Bronchial epithelial cell (primary cell): ENCODE results near the gene ZNF565. TPM values are rescaled to one million over a fixed set of nuclear protein-coding genes. Genes with fewer than 3 reads are reported as not detected.
"Not testable (repeated sequence)": the region's sequence is repeated elsewhere in the genome, so short reads cannot be mapped to it uniquely, and the experiment has no call there.

Source experiments
- DNase-seq: peaks from one replicate; pipeline ENCODE4 v3.0.0-alpha.2; 2010; ENCODE audit warnings: low read depth
- FAIRE-seq: peaks from 2 replicates; lab custom pipeline; 2011; peaks lifted over from hg19 to GRCh38; lab: Jason Lieb, UNC
- H3K27me3 ChIP-seq: 2 replicates; pipeline ENCODE4 v1.5.1; 2011; ENCODE audit warnings: low read length; ENCODE audit not compliant: control insufficient read depth, insufficient read depth
- H3K36me3 ChIP-seq: 2 replicates; pipeline ENCODE4 v1.5.1; 2011; ENCODE audit warnings: low read length; ENCODE audit not compliant: control insufficient read depth, insufficient read depth
- H3K4me3 ChIP-seq: 2 replicates; pipeline ENCODE4 v1.5.1; 2011; ENCODE audit warnings: mild to moderate bottlenecking, low read depth, low read length, control low read depth
- CTCF ChIP-seq: IDR thresholded peaks from 2 replicates; pipeline ENCODE4 v1.5.1; 2011; ENCODE audit warnings: mild to moderate bottlenecking, moderate library complexity, low read length, control low read depth, inconsistent platforms; ENCODE audit not compliant: insufficient read depth, severe bottlenecking
- total RNA-seq: library from RNA; depleted of rRNA; stranded (reverse); fragments of >200 nt; gene quantifications from 2 replicates; pipeline ENCODE4 v1.2.1, GENCODE V29; 2014

Gene ZNF565
- total RNA-seq, 1 donor from 2014 or later: 8.2 TPM

GRCh38 chr19:36245210-36246005 is 30.9 kb upstream of the ZNF565 start:
- Histone ChIP-seq H3K36me3 (no peaks in the 10 kb centered on the region), H3K4me3 (no peak overlapping the region), H3K27me3 (peaks cover 3% of the 10 kb centered on the region)
- DNase-seq (no peak), FAIRE-seq (no peak)
- no peak for TF ChIP-seq CTCF

GRCh38 chr19:36244066-36244465 is 29.6 kb upstream of the ZNF565 start:
- no peak for FAIRE-seq

GRCh38 chr19:36236946-36237310 is 22.5 kb upstream of the ZNF565 start:
- H3K36me3 ChIP-seq: peaks cover 22% of the 10 kb centered on the region
- no peak overlapping the region for H3K4me3 ChIP-seq
- TF ChIP-seq CTCF: no peak
- DNase-seq (no peak), FAIRE-seq (no peak)
- H3K27me3 ChIP-seq: no peaks in the 10 kb centered on the region

More at GRCh38 chr19:36244066-36244465, 29.6 kb upstream of the ZNF565 start:
- TF ChIP-seq CTCF: no peak
- Histone ChIP-seq H3K27me3 (peaks cover 3% of the 10 kb centered on the region), H3K4me3 (no peak overlapping the region), H3K36me3 (no peaks in the 10 kb centered on the region)
- DNase-seq: no peak

GRCh38 chr19:36236304-36236945 is 22.0 kb upstream of the ZNF565 start:
- peaks cover 22% of the 10 kb centered on the region for H3K36me3 ChIP-seq
- H3K27me3 ChIP-seq: no peaks in the 10 kb centered on the region
- FAIRE-seq (no peak), DNase-seq (no peak)
- no peak for TF ChIP-seq CTCF
- H3K4me3 ChIP-seq: no peak overlapping the region

- H3K36me3 ChIP-seq: peaks cover 31% of the 10 kb centered on the region
- not testable (repeated sequence) for H3K27me3 ChIP-seq, DNase-seq, FAIRE-seq, H3K4me3 ChIP-seq
Measured at GRCh38 chr19:36233626-36234025, 19.2 kb upstream of the ZNF565 start.

GRCh38 chr19:36225219-36225892 is 10.9 kb upstream of the ZNF565 start:
- Histone ChIP-seq H3K4me3 (no peak overlapping the region), H3K36me3 (peaks cover 20% of the 10 kb centered on the region), H3K27me3 (no peaks in the 10 kb centered on the region)
- no peak for TF ChIP-seq CTCF
- peak; percentile 21 for DNase-seq
- FAIRE-seq: no peak
